Testis (tissue), 3 donors: ENCODE results near the gene MAN1C1. TPM values are rescaled to one million over a fixed set of nuclear protein-coding genes. Genes with fewer than 3 reads are reported as not detected.

Experiments
- DNase-seq: peaks from one replicate; pipeline ENCODE4 v3.0.0-alpha.2; 2019
- H3K27ac ChIP-seq, 2 donors: fragments of 200-600 bp; sonication (generic); one replicate each; pipeline ENCODE4 v1.5.1; 2019
- H3K27me3 ChIP-seq: fragments of 200-600 bp; sonication (generic); one replicate; pipeline ENCODE4 v1.5.1; 2019
- H3K36me3 ChIP-seq: fragments of 200-600 bp; sonication (generic); one replicate; pipeline ENCODE4 v1.5.1; 2017; ENCODE audit warnings: low read depth; ENCODE audit errors: missing control alignments
- H3K4me1 ChIP-seq: fragments of 200-600 bp; sonication (generic); one replicate; pipeline ENCODE4 v1.5.1; 2019
- H3K4me3 ChIP-seq, 2 donors: fragments of 200-600 bp; sonication (generic); one replicate each; pipeline ENCODE4 v1.5.1; 2017 to 2019
- H3K9me3 ChIP-seq: fragments of 200-600 bp; sonication (generic); one replicate; pipeline ENCODE4 v1.5.1; 2017
- POLR2A ChIP-seq: fragments of 450-650 bp; IDR thresholded peaks from one replicate; pipeline ENCODE4 v1.6.1; 2017; ENCODE audit warnings: antibody characterized with exemption, mild to moderate bottlenecking, moderate library complexity
- WGBS, 2 donors: methylation state at CpG; one replicate each; pipeline ENCODE4 v1.1.5; 2018; 5-methylcytosine and 5-hydroxymethylcytosine counted together
- intact Hi-C: fragments of 100-400 bp; cut with DNase I; formaldehyde crosslinking; loops from one replicate; pipeline ENCODE4 v1.15.1; 2023; ENCODE audit warnings: low total_unique reads
- polyA plus RNA-seq: library from polyadenylated mRNA; stranded (reverse); fragments of 350-450 nt; fragmentation: Illumina TruSeq; extraction: RNeasy Lipid Tissue Mini Kit (QIAGEN cat#74804); gene quantifications from one replicate; pipeline ENCODE4 v1.2.3, GENCODE V29; 2014; ENCODE audit warnings: low read depth, low replicate concordance; ENCODE audit not compliant: insufficient read depth
- total RNA-seq, 2 donors: library from RNA; depleted of rRNA; stranded (reverse); fragments of >200 nt; gene quantifications; one replicate each; pipeline ENCODE4 v1.2.3, GENCODE V29; 2016
- TF ChIP-seq, protein P1 (sequence below), 3 experiments: fragments of 450-650 bp in 2 of 3; fragments of 200-600 bp in 1 of 3; sonication (generic) in 1 of 3; IDR thresholded peaks; one replicate each; pipeline ENCODE4 v1.5.1; 2016 to 2019; ENCODE audit warnings: antibody characterized with exemption in 3 of 3, mild to moderate bottlenecking in 2 of 3, moderate library complexity in 1 of 3

MAN1C1 gene
- total and polyA plus RNA-seq, 3 donors from 2014 or later, result 12.8 to 21.1 (median 14.8) TPM

DNA sequence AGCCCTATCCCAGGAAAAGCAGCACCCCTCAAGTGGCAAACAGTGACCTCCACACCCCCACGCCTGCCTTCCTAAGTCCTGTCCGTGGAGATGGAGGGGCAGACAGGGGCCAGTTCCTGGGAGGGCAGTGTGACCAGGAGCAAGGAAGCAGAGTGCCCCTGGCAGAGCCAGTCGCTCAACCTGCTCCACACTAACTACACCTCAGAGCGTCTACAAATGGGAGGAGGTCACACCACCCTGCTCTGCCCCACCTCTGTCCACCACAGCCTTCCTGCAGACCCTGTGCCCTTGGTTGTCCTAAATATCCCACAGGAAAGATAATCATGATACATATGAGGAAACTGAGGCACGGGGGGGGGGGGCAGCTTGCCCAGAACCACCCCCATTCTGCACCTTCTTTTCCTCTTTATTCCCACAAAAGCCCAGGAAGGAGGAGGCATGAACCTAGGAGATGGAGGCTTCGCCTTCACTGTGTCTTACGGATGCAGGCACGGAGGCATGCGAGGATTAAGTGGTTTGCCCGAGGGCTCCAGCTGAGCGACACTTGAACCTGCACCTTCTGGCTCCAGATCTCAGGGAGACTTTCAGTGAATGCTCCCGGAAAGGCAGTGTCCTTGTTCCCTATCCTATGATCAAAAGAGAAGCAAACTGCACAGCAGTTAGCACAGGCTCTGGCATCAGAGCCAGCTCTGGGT lies 140.7 kb downstream of the MAN1C1 start:
- no peaks in the 10 kb centered on the region for H3K4me1 ChIP-seq
- H3K27me3 ChIP-seq, result no peaks in the 10 kb centered on the region
- intact Hi-C loops, result no loop called here
- DNase-seq, result no peak
- WGBS, 2 donors, result 88 to 94% methylated on average over 11 to 12 of the region's 12 CpGs
- H3K9me3 ChIP-seq, result no peaks in the 10 kb centered on the region
- H3K36me3 ChIP-seq, result no peaks in the 10 kb centered on the region
- H3K4me3 ChIP-seq, result no peak overlapping the region
- TF ChIP-seq POLR2A, result no peak
- TF ChIP-seq, protein P1, sequence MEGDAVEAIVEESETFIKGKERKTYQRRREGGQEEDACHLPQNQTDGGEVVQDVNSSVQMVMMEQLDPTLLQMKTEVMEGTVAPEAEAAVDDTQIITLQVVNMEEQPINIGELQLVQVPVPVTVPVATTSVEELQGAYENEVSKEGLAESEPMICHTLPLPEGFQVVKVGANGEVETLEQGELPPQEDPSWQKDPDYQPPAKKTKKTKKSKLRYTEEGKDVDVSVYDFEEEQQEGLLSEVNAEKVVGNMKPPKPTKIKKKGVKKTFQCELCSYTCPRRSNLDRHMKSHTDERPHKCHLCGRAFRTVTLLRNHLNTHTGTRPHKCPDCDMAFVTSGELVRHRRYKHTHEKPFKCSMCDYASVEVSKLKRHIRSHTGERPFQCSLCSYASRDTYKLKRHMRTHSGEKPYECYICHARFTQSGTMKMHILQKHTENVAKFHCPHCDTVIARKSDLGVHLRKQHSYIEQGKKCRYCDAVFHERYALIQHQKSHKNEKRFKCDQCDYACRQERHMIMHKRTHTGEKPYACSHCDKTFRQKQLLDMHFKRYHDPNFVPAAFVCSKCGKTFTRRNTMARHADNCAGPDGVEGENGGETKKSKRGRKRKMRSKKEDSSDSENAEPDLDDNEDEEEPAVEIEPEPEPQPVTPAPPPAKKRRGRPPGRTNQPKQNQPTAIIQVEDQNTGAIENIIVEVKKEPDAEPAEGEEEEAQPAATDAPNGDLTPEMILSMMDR (IDR thresholded peaks at IDR 0.05), result no peak
- H3K27ac ChIP-seq, result no peak overlapping the region

DNA sequence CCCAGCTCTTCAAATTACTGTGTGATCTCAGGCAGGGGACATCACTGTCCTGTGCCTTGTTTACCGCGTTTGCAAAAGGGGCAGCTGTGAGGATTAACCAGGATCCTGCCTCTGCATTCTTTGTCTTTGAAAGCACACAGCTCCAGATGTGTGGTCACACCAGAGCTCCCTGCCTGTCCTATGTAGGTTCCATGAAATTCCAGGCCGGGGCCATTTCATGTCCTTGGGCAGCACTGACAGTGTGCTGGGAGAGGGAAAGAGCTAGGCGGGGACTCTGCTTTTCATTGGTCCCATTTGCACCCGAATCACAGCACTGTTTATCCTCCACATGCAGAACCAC lies 141.2 kb downstream of the MAN1C1 start:
- DNase-seq, result no peak
- 68 to 90% methylated on average over 5 of the region's 5 CpGs for WGBS, 2 donors
- Histone ChIP-seq H3K27me3 (no peaks in the 10 kb centered on the region), H3K36me3 (no peaks in the 10 kb centered on the region), H3K4me3 (no peak overlapping the region), H3K9me3 (no peaks in the 10 kb centered on the region), H3K4me1 (no peaks in the 10 kb centered on the region), H3K27ac (no peak overlapping the region)
- TF ChIP-seq, protein P1 (IDR thresholded peaks at IDR 0.05), result no peak
- no peak for TF ChIP-seq POLR2A
- intact Hi-C loops, result no loop called here

DNA sequence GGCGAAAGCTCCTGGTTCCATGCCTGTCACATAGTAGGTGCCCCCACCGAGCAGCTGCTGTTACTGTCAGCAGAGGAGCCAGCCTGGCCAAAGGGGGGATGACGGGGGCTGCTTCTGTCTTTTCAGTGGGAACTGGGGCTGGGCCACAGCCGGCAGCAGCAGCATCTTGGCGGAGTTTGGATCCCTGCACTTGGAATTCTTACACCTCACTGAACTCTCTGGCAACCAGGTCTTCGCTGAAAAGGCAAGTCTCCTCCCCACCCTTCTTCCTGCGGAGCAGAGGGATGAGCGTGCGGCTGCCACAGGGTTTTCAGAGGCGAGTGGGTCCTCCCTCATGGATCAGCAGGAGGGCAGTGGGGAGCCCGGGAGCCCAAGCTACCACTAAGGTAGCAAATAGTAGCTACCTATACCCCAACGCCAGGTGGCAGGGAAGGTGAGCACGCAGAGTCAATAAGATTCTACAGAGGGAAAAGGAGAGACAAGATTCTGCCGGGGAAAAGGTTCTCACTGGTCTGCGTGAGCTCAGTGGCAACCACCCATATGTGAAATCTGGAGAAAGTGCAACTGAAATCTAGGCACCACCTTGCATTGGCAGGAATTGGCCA lies 142.0 kb downstream of the MAN1C1 start:
- H3K4me1 ChIP-seq, result no peaks in the 10 kb centered on the region
- DNase-seq, result no peak
- H3K27ac ChIP-seq, result no peak overlapping the region
- H3K36me3 ChIP-seq, result no peaks in the 10 kb centered on the region
- H3K27me3 ChIP-seq, result no peaks in the 10 kb centered on the region
- TF ChIP-seq, protein P1 (IDR thresholded peaks at IDR 0.05), result no peak
- no peak for TF ChIP-seq POLR2A
- no peak overlapping the region for H3K4me3 ChIP-seq
- no peaks in the 10 kb centered on the region for H3K9me3 ChIP-seq
- 86 to 94% methylated on average over 15 of the region's 15 CpGs for WGBS, 2 donors
- intact Hi-C loops, result no loop called here

DNA sequence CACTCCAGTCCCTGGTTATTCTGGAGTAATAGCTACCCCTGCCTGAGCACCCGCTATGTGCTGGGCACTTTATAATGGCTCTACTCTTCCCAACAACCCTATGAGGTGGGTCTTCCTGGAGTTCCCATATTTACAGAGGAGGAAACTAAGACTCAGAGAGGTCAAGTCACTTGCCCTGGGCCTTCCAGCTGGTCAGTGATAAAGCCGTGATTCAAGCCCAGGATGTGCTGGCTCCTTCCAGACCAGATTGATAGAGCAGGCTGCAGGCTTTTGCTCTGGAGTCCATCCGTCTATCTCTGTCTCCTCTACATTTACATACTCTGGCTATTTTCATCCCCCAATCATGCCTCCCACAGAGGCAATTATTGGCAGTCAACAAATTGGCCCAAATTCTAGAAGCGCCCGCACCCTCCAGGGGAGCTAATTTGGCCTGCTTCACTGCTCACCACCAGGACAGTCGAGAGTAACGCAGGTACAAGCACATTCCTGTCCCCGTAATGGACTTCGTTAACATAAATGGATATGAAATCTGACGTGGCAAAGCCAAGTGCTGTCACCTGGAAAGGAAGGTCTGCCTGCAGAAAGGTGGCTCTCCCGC lies 143.6 kb downstream of the MAN1C1 start:
- no peaks in the 10 kb centered on the region for H3K27me3 ChIP-seq
- no peak for TF ChIP-seq POLR2A
- TF ChIP-seq, protein P1 (IDR thresholded peaks at IDR 0.05), result no peak
- 91 to 94% methylated on average over 11 of the region's 11 CpGs for WGBS, 2 donors
- H3K9me3 ChIP-seq, result no peaks in the 10 kb centered on the region
- H3K4me3 ChIP-seq, result no peak overlapping the region
- peaks cover under 1% of the 10 kb centered on the region for H3K4me1 ChIP-seq
- H3K27ac ChIP-seq, result no peak overlapping the region
- no peak for DNase-seq
- no peaks in the 10 kb centered on the region for H3K36me3 ChIP-seq
- intact Hi-C loops, result no loop called here
